AG10803 (cell line): ENCODE measurements around the gene DUT.

Experiments used
- DNase-seq: peaks from one replicate; pipeline ENCODE4 v3.0.0; 2010; ENCODE audit warnings: low read depth
- H3K4me3 ChIP-seq: 2 replicates; pipeline ENCODE4 v1.5.1; 2011; ENCODE audit warnings: mild to moderate bottlenecking, low read length, control low read depth
- TF ChIP-seq, protein P1 (sequence below): conservative IDR thresholded peaks from 2 replicates; pipeline ENCODE4 v1.5.1; 2011; ENCODE audit warnings: mild to moderate bottlenecking, low read length, control low read depth, inconsistent platforms

The DUT gene

DNA sequence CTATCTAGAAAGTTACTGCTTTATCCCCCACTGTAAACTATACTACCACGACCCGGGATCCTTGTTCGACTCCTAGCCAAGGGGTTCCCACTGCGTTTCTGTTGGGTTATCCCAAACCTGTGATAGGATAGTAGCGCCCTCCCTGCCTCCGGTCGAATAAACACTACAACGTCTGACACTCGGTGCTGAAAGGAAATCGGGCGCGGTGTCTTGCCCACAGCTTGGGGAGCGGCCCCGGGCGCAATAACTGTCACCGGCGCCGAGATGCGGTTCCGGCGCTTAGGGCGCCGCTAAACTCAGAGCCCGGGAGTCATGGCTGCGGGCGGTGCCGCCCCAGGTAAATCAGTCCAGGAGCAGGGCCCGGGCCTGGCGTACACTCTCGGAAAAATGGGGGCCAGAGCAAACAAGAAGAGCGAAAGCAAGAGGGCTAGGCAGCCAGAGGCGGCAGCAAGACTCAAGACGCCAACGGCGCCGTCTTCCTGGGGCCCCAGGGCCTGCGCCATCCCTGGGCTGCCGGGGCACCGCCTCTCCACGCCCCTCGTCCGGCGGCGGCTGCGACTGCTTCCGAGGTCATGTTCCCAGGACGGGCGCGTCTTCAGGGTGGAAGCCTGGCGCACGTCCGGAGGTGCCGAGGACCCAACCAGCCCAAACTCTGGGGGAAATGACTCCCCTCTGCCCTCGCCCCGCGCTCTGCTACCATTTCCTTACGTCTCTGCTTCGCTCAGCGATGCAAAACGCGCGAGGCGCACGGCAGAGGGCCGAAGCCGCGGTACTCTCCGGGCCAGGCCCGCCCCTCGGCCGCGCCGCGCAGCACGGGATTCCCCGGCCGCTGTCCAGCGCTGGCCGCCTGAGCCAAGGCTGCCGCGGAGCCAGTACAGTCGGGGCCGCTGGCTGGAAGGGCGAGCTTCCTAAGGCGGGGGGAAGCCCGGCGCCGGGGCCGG, at the start of gene DUT:
Gene DUT, plus strand, starts transcription at position 575 of the 941 bp plus-strand sequence. Its CDS starts 87 bp downstream, at position 662.
- H3K4me3 ChIP-seq, result peak within 1 kb of the TSS; percentile 76
- TF ChIP-seq, protein P1, sequence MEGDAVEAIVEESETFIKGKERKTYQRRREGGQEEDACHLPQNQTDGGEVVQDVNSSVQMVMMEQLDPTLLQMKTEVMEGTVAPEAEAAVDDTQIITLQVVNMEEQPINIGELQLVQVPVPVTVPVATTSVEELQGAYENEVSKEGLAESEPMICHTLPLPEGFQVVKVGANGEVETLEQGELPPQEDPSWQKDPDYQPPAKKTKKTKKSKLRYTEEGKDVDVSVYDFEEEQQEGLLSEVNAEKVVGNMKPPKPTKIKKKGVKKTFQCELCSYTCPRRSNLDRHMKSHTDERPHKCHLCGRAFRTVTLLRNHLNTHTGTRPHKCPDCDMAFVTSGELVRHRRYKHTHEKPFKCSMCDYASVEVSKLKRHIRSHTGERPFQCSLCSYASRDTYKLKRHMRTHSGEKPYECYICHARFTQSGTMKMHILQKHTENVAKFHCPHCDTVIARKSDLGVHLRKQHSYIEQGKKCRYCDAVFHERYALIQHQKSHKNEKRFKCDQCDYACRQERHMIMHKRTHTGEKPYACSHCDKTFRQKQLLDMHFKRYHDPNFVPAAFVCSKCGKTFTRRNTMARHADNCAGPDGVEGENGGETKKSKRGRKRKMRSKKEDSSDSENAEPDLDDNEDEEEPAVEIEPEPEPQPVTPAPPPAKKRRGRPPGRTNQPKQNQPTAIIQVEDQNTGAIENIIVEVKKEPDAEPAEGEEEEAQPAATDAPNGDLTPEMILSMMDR, result 0 out of 2 replicates have a peak, but pooled peaks have one; percentile 5
- DNase-seq, result peak; percentile 82

DNA sequence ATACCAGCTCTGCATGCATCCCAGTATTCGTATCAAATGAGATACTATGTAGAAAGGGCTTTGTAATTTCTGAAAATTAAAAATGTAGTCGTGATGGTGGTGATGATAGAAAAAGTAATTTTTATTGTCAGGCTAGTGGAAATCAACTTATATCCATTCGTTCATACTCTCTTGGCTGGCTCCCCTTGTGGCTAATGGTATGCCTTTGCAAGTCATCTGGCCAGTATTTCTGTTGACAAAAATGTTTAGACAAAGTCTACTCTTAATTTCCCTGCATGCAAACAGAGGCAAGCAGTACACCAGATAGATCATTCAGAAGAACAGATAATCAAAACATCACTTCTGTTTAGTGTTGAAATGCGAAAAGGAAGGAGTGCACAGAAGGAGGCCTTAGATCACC, 49.6 kb upstream of the DUT start:
- H3K4me3 ChIP-seq, result no peak overlapping the region
- no peak for DNase-seq
- TF ChIP-seq, protein P1, result no peak

DNA sequence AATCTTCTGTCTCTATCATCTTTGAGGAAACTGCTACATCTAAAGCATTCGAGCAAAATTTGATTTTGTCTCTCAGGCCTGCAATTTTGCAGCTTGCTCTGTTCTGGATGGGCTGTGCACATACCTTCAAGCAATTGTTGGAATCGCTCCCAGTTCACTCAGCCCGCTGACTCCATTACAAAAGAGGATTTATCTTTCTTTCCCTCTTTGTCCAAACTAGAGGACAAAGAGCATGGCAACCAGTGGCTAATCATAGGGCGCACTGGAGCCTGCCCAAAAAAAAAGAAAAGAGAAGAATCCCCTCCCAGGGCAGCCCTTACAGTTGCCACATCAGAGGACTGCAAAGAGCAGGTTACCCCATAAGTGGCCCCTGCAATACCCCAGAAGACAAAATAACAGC, 49.0 kb upstream of the DUT start:
- no peak overlapping the region for H3K4me3 ChIP-seq
- TF ChIP-seq, protein P1, result no peak
- no peak for DNase-seq

DNA sequence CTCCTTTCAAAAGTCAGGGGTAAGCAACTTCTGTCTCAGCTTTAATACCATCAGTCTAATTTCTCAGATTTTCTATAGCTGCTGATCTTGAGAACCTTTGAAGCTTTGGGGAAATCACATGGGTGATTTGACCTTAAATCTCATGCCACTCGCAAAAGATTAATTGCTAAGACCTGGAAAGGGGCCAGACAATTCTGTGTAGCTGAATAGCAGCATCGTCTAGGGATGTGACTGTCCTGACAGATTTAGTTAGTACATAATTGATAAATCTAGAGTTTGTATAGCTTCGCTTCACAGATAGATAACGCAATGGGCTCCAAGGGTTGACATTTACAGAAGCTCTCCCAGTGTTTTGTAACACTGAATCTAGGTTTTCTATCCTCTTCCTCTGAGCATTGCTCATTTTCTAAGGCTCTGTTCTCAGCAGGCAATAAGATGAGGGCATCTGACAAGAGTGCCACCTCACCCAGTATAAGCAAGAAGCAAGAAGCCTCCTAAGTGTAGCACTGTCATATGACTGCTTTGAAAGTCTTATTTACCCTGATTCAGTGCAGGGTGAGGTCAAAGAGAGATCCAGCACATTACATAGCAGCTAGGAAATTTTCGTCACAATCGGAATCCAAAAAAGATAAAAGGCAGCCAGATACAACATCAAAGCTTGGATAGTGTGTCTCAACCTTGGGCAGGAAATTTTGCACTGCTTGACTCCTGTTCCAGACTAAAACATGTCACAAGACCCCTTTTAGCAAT, 47.7 kb upstream of the DUT start:
- DNase-seq, result no peak
- H3K4me3 ChIP-seq, result no peak overlapping the region
- TF ChIP-seq, protein P1, result no peak

DNA sequence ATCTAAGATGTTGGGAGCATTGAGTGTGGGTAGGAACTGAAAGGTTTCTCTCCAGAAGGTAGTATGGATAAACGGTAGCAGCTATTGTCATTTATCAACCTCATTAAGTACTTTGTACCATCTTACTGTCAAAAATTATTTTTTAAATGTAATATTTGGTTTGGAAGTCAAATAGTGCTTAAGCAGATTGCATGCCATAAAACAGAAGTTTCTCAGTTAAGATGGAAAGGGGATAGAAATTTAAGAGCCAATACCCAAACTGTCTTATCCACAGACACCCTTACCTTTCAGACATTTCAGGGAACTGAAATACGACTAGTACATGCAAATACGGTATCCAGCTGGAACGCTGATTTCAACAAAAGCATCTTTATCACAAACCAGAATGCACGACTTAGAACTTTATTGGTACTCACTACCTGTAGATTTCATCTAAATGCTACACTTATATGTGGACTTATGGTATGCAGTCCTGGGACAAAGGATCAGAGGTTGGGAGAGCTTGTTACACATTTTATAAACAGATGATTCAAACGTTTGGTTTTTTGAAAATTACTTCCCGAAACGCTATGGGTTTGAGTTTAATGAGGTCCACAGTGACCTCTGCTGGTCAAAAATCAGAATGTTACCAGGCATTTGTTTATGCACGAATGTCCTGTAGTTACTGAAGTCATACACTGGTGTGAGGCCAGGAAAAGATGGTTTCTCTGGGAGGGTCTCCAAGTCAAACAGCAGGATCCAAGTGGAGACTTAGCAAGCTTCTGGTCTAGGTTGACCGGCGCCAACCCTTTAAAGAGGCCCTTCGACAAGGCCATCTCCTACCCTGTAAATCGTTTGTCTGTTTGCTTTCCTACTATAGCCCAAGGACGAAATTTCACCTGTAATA, 45.7 kb upstream of the DUT start:
- DNase-seq, result peak; percentile 77
- peak overlapping the region; percentile 33 for H3K4me3 ChIP-seq
- TF ChIP-seq, protein P1, result peak; percentile 81

DNA sequence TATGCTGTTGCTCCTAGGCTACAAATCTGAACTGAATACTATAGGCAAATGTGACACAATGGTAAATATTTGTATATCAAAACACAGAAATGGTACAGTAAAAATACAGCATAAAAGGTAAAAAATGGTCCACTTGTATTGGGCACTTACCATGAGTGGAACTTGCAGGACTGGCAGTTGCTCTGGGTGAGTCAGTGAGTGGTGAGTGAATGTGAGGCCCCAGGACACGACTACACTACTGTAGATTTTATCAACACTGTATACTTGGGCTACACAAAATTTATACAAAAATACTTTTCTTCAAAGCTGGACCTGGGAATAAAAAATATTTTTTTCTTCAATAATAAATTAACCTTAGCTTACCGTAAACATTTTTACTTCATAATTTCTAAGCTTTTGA, 41.6 kb upstream of the DUT start:
- no peak for DNase-seq
- TF ChIP-seq, protein P1, result no peak
- H3K4me3 ChIP-seq, result no peak overlapping the region
